Uterus (tissue), 2 donors: ENCODE data around the gene CASKIN1.

ENCODE experiments used
- POLR2A ChIP-seq, 2 donors: fragments of 450-650 bp; IDR thresholded peaks; one replicate each; pipeline ENCODE4 v1.6.1; 2016; ENCODE audit warnings: antibody characterized with exemption in 2 of 2, mild to moderate bottlenecking in 1 of 2, moderate library complexity in 1 of 2
- TF ChIP-seq, protein P1 (sequence below), 4 experiments: fragments of 200-600 bp in 2 of 4; fragments of 450-650 bp in 2 of 4; sonication (generic) in 2 of 4; IDR thresholded peaks; one replicate each; pipeline ENCODE4 v1.5.1; 2016 to 2019; ENCODE audit warnings: antibody characterized with exemption in 4 of 4, mild to moderate bottlenecking in 2 of 4, moderate library complexity in 1 of 4

GRCh38 chr16:2184962-2185361 lies 11.4 kb downstream of the CASKIN1 start:
- TF ChIP-seq, protein P1, sequence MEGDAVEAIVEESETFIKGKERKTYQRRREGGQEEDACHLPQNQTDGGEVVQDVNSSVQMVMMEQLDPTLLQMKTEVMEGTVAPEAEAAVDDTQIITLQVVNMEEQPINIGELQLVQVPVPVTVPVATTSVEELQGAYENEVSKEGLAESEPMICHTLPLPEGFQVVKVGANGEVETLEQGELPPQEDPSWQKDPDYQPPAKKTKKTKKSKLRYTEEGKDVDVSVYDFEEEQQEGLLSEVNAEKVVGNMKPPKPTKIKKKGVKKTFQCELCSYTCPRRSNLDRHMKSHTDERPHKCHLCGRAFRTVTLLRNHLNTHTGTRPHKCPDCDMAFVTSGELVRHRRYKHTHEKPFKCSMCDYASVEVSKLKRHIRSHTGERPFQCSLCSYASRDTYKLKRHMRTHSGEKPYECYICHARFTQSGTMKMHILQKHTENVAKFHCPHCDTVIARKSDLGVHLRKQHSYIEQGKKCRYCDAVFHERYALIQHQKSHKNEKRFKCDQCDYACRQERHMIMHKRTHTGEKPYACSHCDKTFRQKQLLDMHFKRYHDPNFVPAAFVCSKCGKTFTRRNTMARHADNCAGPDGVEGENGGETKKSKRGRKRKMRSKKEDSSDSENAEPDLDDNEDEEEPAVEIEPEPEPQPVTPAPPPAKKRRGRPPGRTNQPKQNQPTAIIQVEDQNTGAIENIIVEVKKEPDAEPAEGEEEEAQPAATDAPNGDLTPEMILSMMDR (IDR thresholded peaks at IDR 0.05) = no peak
- TF ChIP-seq POLR2A (IDR thresholded peaks at IDR 0.05) = no peak
